ENCODE results near the gene CLK1. TPM values are rescaled to one million over a fixed set of nuclear protein-coding genes. Genes with fewer than 3 reads are reported as not detected.
A peak's percentile ranks its signal among the peaks of the same experiment; 100 is the strongest.

CLK1 gene
- total RNA-seq, 1 donor from 2014 or later, result 46.2 TPM

DNA sequence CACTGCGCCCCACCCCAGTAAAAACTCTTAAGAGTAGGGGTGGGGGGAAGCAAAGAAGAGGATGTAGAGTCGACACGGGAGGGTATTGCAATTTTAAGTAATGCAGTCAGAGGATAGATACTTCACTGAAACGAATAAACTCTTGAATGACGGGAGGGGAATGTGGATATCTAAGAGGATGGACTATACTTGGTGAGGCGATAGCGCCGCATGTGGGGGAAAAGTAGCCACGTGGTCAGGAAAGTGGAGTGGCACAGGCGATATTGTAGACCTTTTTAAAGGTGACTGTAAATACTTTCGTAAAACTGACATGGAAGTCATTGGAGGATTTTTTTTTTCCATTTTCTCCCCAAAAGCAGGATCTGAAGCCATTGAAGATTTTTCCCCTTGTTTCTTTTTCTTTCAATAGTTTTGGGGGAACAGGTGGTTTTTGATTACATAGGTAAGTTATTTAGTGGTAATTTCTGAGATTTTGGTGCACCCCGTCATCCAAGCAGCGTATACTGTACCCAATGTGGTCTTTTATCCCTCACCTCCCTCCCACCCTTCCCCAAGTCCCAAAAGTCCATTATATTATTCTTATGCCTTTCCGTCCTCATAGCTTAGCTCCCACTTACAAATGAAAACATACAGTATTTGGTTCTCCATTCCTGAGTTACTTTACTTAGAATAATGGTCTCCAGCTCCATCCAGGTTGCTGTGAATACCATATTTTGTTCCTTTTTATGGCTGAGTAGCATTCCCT lies 13.8 kb downstream of the CLK1 start:
- Histone ChIP-seq H2AFZ (ENCODE audit: low read depth, low read length) (no peak overlapping the region), H3K36me3 (ENCODE audit: insufficient read depth, low read length) (peaks cover 43% of the 10 kb centered on the region), H4K20me1 (ENCODE audit: insufficient read depth, low read length) (peaks cover 45% of the 10 kb centered on the region), H3K9me3 (ENCODE audit: insufficient read depth, low read depth, low read length) (no peaks in the 10 kb centered on the region), H3K4me3 (ENCODE audit: insufficient read depth, low read depth, low read length) (no peak overlapping the region), H3K27me3 (ENCODE audit: insufficient read depth, low read length) (no peaks in the 10 kb centered on the region), H3K27ac (ENCODE audit: low read depth, low read length) (no peak overlapping the region), H3K4me1 (ENCODE audit: insufficient read depth, low read length) (no peaks in the 10 kb centered on the region), H3K79me2 (ENCODE audit: insufficient read depth, low read length) (no peaks in the 10 kb centered on the region), H3K9ac (ENCODE audit: low read length) (no peak overlapping the region), H3K4me2 (ENCODE audit: low read length) (no peak overlapping the region)
- Mint-ChIP-seq H3K4me1 (ENCODE audit: low read depth, unreplicated experiment) (no peaks in the 10 kb centered on the region), H3K9me3 (ENCODE audit: unreplicated experiment) (peaks cover 1% of the 10 kb centered on the region), H3K27ac (ENCODE audit: unreplicated experiment) (peak overlapping the region; percentile 11), H3K36me3 (ENCODE audit: low read depth, unreplicated experiment) (peaks cover 15% of the 10 kb centered on the region), H3K27me3 (ENCODE audit: low read depth, unreplicated experiment) (no peaks in the 10 kb centered on the region), H3K4me3 (ENCODE audit: unreplicated experiment) (peak overlapping the region; percentile 40)
- TF ChIP-seq, protein P1, sequence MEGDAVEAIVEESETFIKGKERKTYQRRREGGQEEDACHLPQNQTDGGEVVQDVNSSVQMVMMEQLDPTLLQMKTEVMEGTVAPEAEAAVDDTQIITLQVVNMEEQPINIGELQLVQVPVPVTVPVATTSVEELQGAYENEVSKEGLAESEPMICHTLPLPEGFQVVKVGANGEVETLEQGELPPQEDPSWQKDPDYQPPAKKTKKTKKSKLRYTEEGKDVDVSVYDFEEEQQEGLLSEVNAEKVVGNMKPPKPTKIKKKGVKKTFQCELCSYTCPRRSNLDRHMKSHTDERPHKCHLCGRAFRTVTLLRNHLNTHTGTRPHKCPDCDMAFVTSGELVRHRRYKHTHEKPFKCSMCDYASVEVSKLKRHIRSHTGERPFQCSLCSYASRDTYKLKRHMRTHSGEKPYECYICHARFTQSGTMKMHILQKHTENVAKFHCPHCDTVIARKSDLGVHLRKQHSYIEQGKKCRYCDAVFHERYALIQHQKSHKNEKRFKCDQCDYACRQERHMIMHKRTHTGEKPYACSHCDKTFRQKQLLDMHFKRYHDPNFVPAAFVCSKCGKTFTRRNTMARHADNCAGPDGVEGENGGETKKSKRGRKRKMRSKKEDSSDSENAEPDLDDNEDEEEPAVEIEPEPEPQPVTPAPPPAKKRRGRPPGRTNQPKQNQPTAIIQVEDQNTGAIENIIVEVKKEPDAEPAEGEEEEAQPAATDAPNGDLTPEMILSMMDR (IDR thresholded peaks at IDR 0.05; ENCODE audit: insufficient read depth, low read depth, low read length), result no peak
- no peak for TF ChIP-seq EZH2 (IDR thresholded peaks at IDR 0.05; ENCODE audit: insufficient read depth, low read length)
- no peak for DNase-seq (ENCODE audit: low read depth)
- FAIRE-seq, result no peak

DNA sequence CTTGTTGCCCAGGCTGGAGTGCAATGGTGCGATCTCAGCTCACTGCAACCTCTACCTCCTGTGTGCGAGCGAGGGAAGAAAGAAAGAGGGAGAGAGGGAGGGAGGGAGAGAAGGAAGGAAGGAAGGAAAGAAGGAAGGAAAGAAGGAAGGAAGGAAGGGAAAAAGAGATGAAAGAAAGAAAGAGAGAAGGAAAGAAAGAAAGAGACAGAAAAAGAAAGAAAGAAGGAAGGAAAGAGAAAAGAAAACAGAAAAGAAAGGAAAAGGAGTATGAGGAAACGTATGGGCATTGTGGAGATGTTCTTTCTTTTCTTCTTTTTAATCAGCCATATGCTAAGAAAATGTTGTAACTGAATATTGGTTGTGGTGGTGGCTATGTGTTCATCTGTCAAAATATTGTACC lies 16.5 kb downstream of the CLK1 start:
- H3K9me3 Mint-ChIP-seq (ENCODE audit: unreplicated experiment), result peaks cover 1% of the 10 kb centered on the region
- no peak overlapping the region for H3K27ac ChIP-seq (ENCODE audit: low read depth, low read length)
- FAIRE-seq (no peak), DNase-seq (ENCODE audit: low read depth) (no peak)
- H3K27me3 Mint-ChIP-seq (ENCODE audit: low read depth, unreplicated experiment), result no peaks in the 10 kb centered on the region
- H3K27me3 ChIP-seq (ENCODE audit: insufficient read depth, low read length), result no peaks in the 10 kb centered on the region
- no peak overlapping the region for H3K27ac Mint-ChIP-seq (ENCODE audit: unreplicated experiment)
- H3K4me3 Mint-ChIP-seq (ENCODE audit: unreplicated experiment), result no peak overlapping the region
- peaks cover 23% of the 10 kb centered on the region for H3K36me3 ChIP-seq (ENCODE audit: insufficient read depth, low read length)
- H3K36me3 Mint-ChIP-seq (ENCODE audit: low read depth, unreplicated experiment), result peaks cover 17% of the 10 kb centered on the region
- no peak overlapping the region for H3K4me2 ChIP-seq (ENCODE audit: low read length)
- H2AFZ ChIP-seq (ENCODE audit: low read depth, low read length), result no peak overlapping the region
- H3K9ac ChIP-seq (ENCODE audit: low read length), result no peak overlapping the region
- H3K4me1 Mint-ChIP-seq (ENCODE audit: low read depth, unreplicated experiment), result no peaks in the 10 kb centered on the region
- peaks cover 27% of the 10 kb centered on the region for H4K20me1 ChIP-seq (ENCODE audit: insufficient read depth, low read length)
- H3K79me2 ChIP-seq (ENCODE audit: insufficient read depth, low read length), result no peaks in the 10 kb centered on the region
- no peak overlapping the region for H3K4me3 ChIP-seq (ENCODE audit: insufficient read depth, low read depth, low read length)
- TF ChIP-seq EZH2 (IDR thresholded peaks at IDR 0.05; ENCODE audit: insufficient read depth, low read length), result no peak
- TF ChIP-seq, protein P1 (IDR thresholded peaks at IDR 0.05; ENCODE audit: insufficient read depth, low read depth, low read length), result no peak
- no peaks in the 10 kb centered on the region for H3K4me1 ChIP-seq (ENCODE audit: insufficient read depth, low read length)
- no peaks in the 10 kb centered on the region for H3K9me3 ChIP-seq (ENCODE audit: insufficient read depth, low read depth, low read length)

DNA sequence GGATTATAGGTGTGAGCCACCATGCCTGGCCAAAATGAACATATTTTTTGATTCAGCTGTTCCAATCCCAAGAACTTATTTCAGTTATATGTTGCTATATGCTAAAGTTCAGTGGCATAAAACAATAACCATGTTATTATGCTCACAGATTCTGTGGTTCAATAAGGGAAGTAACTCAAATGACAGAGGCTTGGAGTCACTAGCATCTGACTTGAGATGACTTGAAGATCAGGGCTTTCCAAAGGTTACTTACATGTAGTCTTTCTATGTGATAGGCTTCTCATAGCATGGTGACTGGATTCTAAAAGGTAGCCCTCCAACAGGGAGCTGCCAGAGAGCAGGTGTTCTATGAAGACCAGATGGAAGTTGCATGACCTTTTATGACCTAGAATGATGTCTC lies 17.2 kb downstream of the CLK1 start:
- H3K36me3 Mint-ChIP-seq (ENCODE audit: low read depth, unreplicated experiment), result peaks cover 15% of the 10 kb centered on the region
- H3K4me1 ChIP-seq (ENCODE audit: insufficient read depth, low read length), result no peaks in the 10 kb centered on the region
- no peaks in the 10 kb centered on the region for H3K4me1 Mint-ChIP-seq (ENCODE audit: low read depth, unreplicated experiment)
- no peak overlapping the region for H2AFZ ChIP-seq (ENCODE audit: low read depth, low read length)
- H3K9me3 ChIP-seq (ENCODE audit: insufficient read depth, low read depth, low read length), result no peaks in the 10 kb centered on the region
- no peak overlapping the region for H3K27ac ChIP-seq (ENCODE audit: low read depth, low read length)
- no peak for DNase-seq (ENCODE audit: low read depth)
- peaks cover 16% of the 10 kb centered on the region for H3K36me3 ChIP-seq (ENCODE audit: insufficient read depth, low read length)
- no peak for FAIRE-seq
- no peaks in the 10 kb centered on the region for H3K27me3 Mint-ChIP-seq (ENCODE audit: low read depth, unreplicated experiment)
- no peak overlapping the region for H3K27ac Mint-ChIP-seq (ENCODE audit: unreplicated experiment)
- TF ChIP-seq, protein P1 (IDR thresholded peaks at IDR 0.05; ENCODE audit: insufficient read depth, low read depth, low read length), result no peak
- TF ChIP-seq EZH2 (IDR thresholded peaks at IDR 0.05; ENCODE audit: insufficient read depth, low read length), result no peak
- no peak overlapping the region for H3K4me3 ChIP-seq (ENCODE audit: insufficient read depth, low read depth, low read length)
- H3K9me3 Mint-ChIP-seq (ENCODE audit: unreplicated experiment), result peaks cover 1% of the 10 kb centered on the region
- H3K79me2 ChIP-seq (ENCODE audit: insufficient read depth, low read length), result no peaks in the 10 kb centered on the region
- no peaks in the 10 kb centered on the region for H3K27me3 ChIP-seq (ENCODE audit: insufficient read depth, low read length)
- no peak overlapping the region for H3K9ac ChIP-seq (ENCODE audit: low read length)
- no peak overlapping the region for H3K4me3 Mint-ChIP-seq (ENCODE audit: unreplicated experiment)
- H4K20me1 ChIP-seq (ENCODE audit: insufficient read depth, low read length), result peaks cover 20% of the 10 kb centered on the region
- no peak overlapping the region for H3K4me2 ChIP-seq (ENCODE audit: low read length)
